ENCODE results near the gene TMED6. TPM values are rescaled to one million over a fixed set of nuclear protein-coding genes. Genes with fewer than 3 reads are reported as not detected.

Gene TMED6
- total RNA-seq, 2 donors from 2014 or later: 3.6 to 6.0 TPM

DNA sequence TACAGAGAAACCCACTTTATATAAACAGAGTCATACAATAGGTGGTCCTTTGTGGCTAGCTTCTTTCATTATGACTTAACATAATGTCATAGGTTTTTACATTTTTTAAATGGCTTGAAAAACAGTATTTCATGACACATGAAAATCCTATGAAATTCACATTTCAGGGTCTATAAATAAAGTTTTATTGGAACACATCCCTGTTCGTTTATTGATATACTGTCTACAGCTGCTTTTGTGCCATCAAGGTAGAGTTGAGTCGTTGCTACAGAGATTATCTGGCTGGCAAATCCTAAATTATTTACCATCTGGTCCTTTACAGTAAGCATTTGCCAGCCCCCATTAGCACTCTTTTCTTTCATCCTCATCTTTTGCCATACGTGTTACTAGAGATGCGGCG, 38.1 kb downstream of the TMED6 start:
- DNase-seq: no peak
- Histone ChIP-seq H3K4me3 (no peak overlapping the region), H3K4me1 (peaks cover 5% of the 10 kb centered on the region), H3K9me3 (no peaks in the 10 kb centered on the region), H3K36me3 (peaks cover 11% of the 10 kb centered on the region), H3K9ac (ENCODE audit: low read depth in 2 of 2, low read length in 2 of 2) (no peak overlapping the region), H3K27ac (no peak overlapping the region), H3K27me3 (no peaks in the 10 kb centered on the region)
- TF ChIP-seq, protein P1, sequence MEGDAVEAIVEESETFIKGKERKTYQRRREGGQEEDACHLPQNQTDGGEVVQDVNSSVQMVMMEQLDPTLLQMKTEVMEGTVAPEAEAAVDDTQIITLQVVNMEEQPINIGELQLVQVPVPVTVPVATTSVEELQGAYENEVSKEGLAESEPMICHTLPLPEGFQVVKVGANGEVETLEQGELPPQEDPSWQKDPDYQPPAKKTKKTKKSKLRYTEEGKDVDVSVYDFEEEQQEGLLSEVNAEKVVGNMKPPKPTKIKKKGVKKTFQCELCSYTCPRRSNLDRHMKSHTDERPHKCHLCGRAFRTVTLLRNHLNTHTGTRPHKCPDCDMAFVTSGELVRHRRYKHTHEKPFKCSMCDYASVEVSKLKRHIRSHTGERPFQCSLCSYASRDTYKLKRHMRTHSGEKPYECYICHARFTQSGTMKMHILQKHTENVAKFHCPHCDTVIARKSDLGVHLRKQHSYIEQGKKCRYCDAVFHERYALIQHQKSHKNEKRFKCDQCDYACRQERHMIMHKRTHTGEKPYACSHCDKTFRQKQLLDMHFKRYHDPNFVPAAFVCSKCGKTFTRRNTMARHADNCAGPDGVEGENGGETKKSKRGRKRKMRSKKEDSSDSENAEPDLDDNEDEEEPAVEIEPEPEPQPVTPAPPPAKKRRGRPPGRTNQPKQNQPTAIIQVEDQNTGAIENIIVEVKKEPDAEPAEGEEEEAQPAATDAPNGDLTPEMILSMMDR (IDR thresholded peaks at IDR 0.05): no peak
- intact Hi-C loops (cut with DNase I): loop anchor here (10.0 kb wide), 1 partner anchor 61 kb away; no protein-coding TSS in a partner anchor

DNA sequence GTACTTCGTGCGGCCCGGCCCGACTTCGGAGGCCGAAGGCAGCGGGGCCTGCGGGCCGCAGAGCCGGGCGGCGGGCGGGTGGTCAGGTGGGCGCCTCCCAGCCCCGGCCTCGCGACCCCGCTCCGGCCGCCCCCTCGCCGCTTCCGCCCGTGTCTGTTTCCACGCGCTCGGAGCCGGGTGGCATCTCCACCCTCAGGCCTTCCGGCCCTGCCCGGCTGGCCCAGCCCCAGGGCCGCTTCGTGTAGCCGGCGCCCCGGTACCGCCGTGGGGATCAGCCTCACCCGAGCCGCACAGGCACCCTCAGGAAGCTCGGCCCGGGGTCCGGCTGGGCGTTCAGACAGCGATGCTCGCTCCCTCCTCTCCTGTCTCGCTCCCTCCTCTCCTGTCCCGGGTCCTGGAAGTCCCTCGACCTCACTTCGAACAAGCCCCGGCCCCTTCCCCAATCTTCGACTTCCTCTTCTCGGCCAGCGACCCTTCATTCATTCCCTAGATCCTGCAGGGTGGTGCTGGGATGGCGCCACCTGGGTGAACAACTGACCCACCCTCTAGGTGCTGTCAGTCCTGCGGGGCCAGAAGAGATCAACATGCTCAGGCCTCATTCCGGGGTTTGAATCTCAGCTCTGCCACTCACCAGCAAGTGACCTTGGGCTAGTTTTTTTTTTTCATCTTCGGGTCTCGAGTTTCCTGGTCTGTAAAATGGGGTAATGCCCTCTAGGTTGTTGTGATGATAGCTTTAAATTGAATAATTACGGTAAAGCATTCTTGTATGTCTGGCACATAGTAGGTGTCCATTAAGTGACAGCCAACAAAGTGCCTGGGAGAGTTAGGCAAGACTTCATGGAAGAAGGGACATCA, 39.8 kb downstream of the TMED6 start:
- Histone ChIP-seq H3K36me3 (peaks cover 7% of the 10 kb centered on the region), H3K9me3 (no peaks in the 10 kb centered on the region), H3K9ac (ENCODE audit: low read depth in 2 of 2, low read length in 2 of 2) (peak overlapping the region; percentile 76 to 87), H3K4me3 (peak overlapping the region; percentile 96), H3K27me3 (no peaks in the 10 kb centered on the region), H3K27ac (peak overlapping the region; percentile 90), H3K4me1 (peaks cover 5% of the 10 kb centered on the region)
- intact Hi-C loops (cut with DNase I): loop anchor here (10.0 kb wide), 1 partner anchor 63 kb away; no protein-coding TSS in a partner anchor
- TF ChIP-seq, protein P1 (IDR thresholded peaks at IDR 0.05): no peak
- DNase-seq: peak; percentile 53

DNA sequence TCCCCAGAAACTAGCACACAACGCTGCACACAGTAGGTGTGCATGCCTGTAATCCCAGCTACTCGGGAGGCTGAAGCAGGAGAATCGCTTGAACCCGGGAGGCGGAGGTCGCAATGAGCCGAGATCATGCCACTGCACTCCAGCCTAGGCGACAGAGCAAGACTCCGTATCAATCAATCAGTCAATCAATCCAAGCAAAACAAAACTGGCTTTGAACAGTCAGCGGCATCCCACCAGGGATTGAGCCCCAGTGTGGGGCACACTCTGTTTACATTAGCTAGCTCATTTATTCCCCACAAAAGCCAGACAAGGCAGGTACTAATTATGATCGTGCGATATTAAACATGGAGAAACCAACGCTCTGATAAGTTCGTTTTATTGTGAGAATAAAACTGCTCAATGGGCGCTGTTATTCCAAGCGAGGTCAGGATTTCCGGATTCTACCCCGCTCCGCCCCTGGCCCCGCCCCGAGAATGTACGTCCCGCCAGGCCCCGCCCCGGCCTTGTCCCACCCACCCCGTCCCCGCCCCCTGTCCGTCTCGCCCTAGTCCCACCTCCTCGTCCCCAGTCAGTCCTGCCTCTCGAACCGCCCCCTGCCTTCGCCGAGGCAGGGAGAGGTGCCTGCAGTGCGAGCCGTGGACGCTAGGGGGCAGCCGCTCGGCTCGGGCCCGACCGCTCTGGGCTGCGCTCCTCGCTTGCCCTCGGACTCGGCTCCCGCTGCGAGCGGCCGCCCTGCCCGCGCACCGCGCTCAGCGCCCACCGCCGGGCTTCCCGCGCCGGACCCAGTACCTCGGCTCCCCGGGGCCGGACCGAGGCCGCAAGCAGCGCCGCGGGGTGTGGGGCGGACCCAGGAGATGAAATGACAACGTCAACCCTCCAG, 40.7 kb downstream of the TMED6 start, which contains the start of gene VPS4A:
Gene VPS4A, plus strand, starts transcription at position 698 of the 880 bp plus-strand sequence. Its CDS starts 162 bp downstream, at position 860.
- Histone ChIP-seq H3K9ac (ENCODE audit: low read depth in 2 of 2, low read length in 2 of 2) (peak within 1 kb of the TSS; percentile 76 to 87), H3K27ac (peak within 1 kb of the TSS; percentile 90), H3K4me1 (peaks cover 5% of the 10 kb centered on the region), H3K9me3 (no peaks in the 10 kb centered on the region), H3K4me3 (peak within 1 kb of the TSS; percentile 96), H3K27me3 (no peaks in the 10 kb centered on the region), H3K36me3 (no peaks in the 10 kb centered on the region)
- TF ChIP-seq, protein P1 (IDR thresholded peaks at IDR 0.05): peak; percentile 84
- peak; percentile 97 for DNase-seq
- intact Hi-C loops (cut with DNase I): loop anchor here (10.0 kb wide), 1 partner anchor 64 kb away; no protein-coding TSS in a partner anchor

DNA sequence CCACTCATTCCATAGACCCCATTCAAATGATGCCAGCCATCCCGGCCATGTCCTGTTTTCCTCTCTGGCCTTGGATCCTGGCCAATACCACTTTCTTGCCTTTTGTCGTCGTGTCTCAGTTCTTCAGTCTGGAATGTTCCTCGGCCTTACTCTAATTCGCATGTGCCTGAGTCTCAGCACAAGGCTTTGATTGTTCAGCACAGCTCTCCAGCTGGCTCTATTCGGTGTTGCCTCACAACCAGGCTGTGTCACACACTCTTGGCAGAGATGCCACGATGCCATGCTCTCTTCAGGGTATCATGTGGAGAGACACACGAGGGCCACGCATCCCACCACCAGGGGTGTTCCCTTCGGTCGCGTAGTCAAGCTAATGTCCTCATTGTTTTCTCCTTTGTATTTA, 42.3 kb downstream of the TMED6 start:
- peak overlapping the region in 1 of 2 donors; percentile 12 for H3K9ac ChIP-seq (ENCODE audit: low read depth in 2 of 2, low read length in 2 of 2)
- no peak for DNase-seq
- intact Hi-C loops (cut with DNase I): no loop called here

More for the DNA sequence above, 42.3 kb downstream of the TMED6 start:
- Histone ChIP-seq H3K4me3 (no peak overlapping the region), H3K27me3 (no peaks in the 10 kb centered on the region), H3K36me3 (no peaks in the 10 kb centered on the region), H3K27ac (no peak overlapping the region), H3K4me1 (peaks cover 5% of the 10 kb centered on the region), H3K9me3 (no peaks in the 10 kb centered on the region)
- TF ChIP-seq, protein P1 (IDR thresholded peaks at IDR 0.05): no peak
